SJSA1 (cell line): ENCODE results near the gene DAO. TPM values are rescaled to one million over a fixed set of nuclear protein-coding genes. Genes with fewer than 3 reads are reported as not detected.

ENCODE experiments used
- DNase-seq, 2 experiments: peaks; one replicate each; pipeline ENCODE4 v3.0.0-alpha.2; 2015 to 2020; ENCODE audit warnings: low spot score in 2 of 2, low read depth in 1 of 2
- H3K27ac ChIP-seq: fragments of 250-450 bp; sonication (Bioruptor Pico); 2 replicates; pipeline ENCODE4 v1.5.1; 2020; ENCODE audit warnings: mild to moderate bottlenecking, moderate library complexity
- H3K27me3 ChIP-seq: fragments of 250-450 bp; sonication (Bioruptor Pico); replicated peaks from 2 replicates; pipeline ENCODE4 v1.5.1; 2020; ENCODE audit warnings: mild to moderate bottlenecking, moderate library complexity
- H3K36me3 ChIP-seq: fragments of 250-450 bp; sonication (Bioruptor Pico); 2 replicates; pipeline ENCODE4 v1.5.1; 2020; ENCODE audit warnings: mild to moderate bottlenecking
- H3K4me1 ChIP-seq: fragments of 250-450 bp; sonication (Bioruptor Pico); replicated peaks from 2 replicates; pipeline ENCODE4 v1.6.1; 2021; ENCODE audit warnings: mild to moderate bottlenecking
- H3K4me3 ChIP-seq: fragments of 250-450 bp; sonication (Bioruptor Pico); 2 replicates; pipeline ENCODE4 v1.5.1; 2020; ENCODE audit warnings: mild to moderate bottlenecking
- H3K9me3 ChIP-seq: fragments of 250-450 bp; sonication (Bioruptor Pico); replicated peaks from 2 replicates; pipeline ENCODE4 v1.5.1; 2020; ENCODE audit warnings: mild to moderate bottlenecking
- total RNA-seq: library from RNA; depleted of rRNA; stranded (reverse); fragments of >200 nt; shearing (Covaris generic); gene quantifications from 2 replicates; pipeline ENCODE4 v1.2.3, GENCODE V29; 2014; rRNA removed

The DAO gene
- not detected in 2 replicates for total RNA-seq

DNA sequence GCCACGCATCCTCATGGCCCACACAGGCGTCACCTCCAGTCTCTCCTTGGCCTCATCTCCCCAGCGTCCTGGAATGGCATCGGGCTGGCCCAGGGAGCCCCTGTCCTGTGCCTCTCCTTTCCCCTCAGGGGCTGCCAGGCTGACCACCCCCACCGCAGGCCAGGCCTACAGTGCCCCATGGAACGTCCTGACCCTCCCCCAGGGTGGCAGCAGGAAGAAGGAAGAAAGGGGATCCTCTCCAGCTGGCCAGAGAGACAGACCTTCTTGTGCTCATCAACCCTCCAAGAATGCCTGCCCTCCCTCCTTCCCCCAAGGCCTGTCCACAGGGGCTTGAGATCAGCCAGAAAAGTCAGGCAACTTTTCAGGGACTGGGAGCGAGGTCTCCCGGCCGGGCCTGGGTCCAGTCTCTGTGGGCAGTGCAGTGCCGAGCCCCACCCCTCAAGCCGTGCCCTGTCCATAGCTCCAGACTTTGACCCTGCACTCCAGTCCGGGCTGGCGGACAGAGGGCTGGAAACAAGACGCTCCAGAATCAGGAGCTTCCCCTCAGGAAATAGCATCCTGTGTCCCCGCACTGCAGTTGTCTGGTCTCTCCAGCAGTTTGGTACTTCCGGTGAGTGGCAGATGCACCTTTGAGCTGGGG lies at the start of gene DAO:
Gene DAO (plus strand): TSS at position 478 of the 640 bp plus-strand sequence. CDS start 4,915 bp downstream, outside the sequence.
- H3K27me3 ChIP-seq = no peaks in the 10 kb centered on the region
- no peak within 1 kb of the TSS for H3K4me3 ChIP-seq
- no peaks in the 10 kb centered on the region for H3K9me3 ChIP-seq
- no peaks in the 10 kb centered on the region for H3K4me1 ChIP-seq
- DNase-seq = no peak
- no peaks in the 10 kb centered on the region for H3K36me3 ChIP-seq
- H3K27ac ChIP-seq = no peak within 1 kb of the TSS

GRCh38 chr12:108831309-108831991 lies 48.4 kb upstream of the DAO start:
- DNase-seq = no peak
- H3K27ac ChIP-seq = peak overlapping the region; percentile 100
- H3K4me3 ChIP-seq = no peak overlapping the region
- peaks cover 73% of the 10 kb centered on the region for H3K36me3 ChIP-seq
- no peaks in the 10 kb centered on the region for H3K27me3 ChIP-seq
- H3K4me1 ChIP-seq = peaks cover 95% of the 10 kb centered on the region
- no peaks in the 10 kb centered on the region for H3K9me3 ChIP-seq

DNA sequence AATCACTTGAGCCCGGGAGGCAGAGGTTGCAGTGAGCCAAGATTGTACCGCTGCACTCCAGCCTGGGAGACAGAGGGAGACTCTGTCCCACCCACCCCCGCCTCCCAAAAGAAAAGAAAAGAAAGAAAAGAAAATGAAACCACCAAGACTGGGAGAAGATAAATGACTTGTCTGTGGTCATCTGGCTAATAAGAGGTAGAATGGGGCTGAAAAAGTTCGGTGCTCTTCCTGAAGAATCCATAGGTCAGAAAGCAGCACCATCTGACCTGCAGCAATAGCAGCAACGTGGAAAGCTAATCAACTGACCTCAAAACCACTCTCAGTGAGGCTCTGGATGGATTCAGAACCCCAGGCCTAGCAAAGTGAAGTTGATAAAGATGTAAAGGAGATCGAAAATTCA lies 47.7 kb upstream of the DAO start:
- H3K36me3 ChIP-seq = peaks cover 79% of the 10 kb centered on the region
- DNase-seq = peak in 1 of 2 experiments; percentile 42

DNA sequence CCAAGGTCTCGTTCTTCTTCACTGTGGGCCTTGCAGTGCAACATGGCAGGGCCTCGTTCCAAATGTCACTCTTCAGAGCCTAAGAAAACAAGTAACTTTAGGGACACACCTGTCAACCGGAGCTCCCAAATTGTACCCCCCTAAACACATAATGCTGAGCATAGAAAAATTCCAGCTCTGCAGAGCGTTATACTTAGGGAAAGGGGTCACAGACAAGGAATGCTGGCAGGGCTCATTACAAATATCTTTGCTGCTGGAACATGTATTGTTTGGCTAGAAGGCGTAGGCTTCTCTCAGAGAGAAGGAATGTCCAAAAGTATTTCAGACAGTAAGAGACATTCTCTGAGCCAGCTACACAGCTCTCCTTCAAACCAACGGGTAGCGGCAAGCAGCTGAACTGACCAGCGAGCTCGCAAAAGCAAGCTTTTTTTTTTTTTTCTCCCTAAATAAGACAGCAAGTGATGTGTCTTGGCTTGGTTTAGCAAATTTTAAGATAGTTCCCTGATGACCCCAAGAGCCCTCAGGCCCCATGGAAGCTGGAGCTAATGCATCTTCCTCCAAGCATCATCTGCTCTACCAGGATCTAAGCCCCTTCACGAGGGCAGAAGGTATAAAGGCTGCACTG lies 47.0 kb upstream of the DAO start:
- Histone ChIP-seq H3K27me3 (no peaks in the 10 kb centered on the region), H3K27ac (peak overlapping the region; percentile 100), H3K9me3 (no peaks in the 10 kb centered on the region), H3K36me3 (peaks cover 78% of the 10 kb centered on the region), H3K4me1 (peaks cover 95% of the 10 kb centered on the region), H3K4me3 (no peak overlapping the region)
- DNase-seq = peak; percentile 77 to 88

More for the DNA sequence above, 47.7 kb upstream of the DAO start:
- Histone ChIP-seq H3K27ac (peak overlapping the region; percentile 100), H3K4me3 (no peak overlapping the region), H3K9me3 (no peaks in the 10 kb centered on the region), H3K4me1 (peaks cover 95% of the 10 kb centered on the region), H3K27me3 (no peaks in the 10 kb centered on the region)

- peak; percentile 94 to 98 for DNase-seq
- no peaks in the 10 kb centered on the region for H3K27me3 ChIP-seq
- H3K4me3 ChIP-seq = no peak overlapping the region
- H3K9me3 ChIP-seq = no peaks in the 10 kb centered on the region
- H3K4me1 ChIP-seq = peaks cover 93% of the 10 kb centered on the region
- H3K27ac ChIP-seq = peak overlapping the region; percentile 100
- H3K36me3 ChIP-seq = peaks cover 73% of the 10 kb centered on the region
Measured at GRCh38 chr12:108833355-108833733, 46.5 kb upstream of the DAO start.

DNA sequence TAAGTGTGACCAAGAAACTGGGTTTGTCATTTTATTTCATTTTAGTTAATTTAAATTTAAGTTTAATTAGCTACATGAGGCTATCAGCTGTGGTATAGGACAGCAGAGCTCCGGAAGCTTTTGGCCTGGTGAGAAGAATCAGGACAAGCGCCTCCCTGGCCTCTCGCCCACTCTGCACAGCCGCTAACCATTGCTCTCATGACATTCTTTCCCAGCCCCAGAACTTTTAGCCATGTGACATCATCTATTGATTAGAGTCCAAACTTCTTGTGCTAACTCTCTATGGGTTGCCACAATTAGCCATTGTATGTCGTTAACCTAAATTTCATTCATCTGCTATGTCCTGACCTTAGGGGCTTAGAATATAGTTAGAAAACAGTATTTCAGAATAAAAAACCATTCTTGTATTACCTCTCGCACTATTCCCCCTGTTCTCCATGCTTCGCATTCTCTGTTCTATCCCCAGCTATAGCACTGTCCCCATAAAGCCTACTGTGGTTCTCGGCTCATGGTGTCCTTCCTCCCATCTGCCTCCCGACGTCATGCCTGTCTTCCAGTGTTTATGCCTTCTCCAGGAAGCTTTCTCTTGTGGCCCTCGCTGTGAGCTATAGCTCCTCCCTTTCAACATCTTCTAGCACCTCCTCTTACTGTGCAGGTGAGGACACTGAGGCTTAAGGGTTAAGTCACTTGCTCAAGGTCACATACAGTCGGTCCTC lies 46.0 kb upstream of the DAO start:
- Histone ChIP-seq H3K4me3 (no peak overlapping the region), H3K27ac (peak overlapping the region; percentile 100), H3K36me3 (peaks cover 74% of the 10 kb centered on the region), H3K9me3 (no peaks in the 10 kb centered on the region), H3K27me3 (no peaks in the 10 kb centered on the region), H3K4me1 (peaks cover 94% of the 10 kb centered on the region)
- DNase-seq = no peak

DNA sequence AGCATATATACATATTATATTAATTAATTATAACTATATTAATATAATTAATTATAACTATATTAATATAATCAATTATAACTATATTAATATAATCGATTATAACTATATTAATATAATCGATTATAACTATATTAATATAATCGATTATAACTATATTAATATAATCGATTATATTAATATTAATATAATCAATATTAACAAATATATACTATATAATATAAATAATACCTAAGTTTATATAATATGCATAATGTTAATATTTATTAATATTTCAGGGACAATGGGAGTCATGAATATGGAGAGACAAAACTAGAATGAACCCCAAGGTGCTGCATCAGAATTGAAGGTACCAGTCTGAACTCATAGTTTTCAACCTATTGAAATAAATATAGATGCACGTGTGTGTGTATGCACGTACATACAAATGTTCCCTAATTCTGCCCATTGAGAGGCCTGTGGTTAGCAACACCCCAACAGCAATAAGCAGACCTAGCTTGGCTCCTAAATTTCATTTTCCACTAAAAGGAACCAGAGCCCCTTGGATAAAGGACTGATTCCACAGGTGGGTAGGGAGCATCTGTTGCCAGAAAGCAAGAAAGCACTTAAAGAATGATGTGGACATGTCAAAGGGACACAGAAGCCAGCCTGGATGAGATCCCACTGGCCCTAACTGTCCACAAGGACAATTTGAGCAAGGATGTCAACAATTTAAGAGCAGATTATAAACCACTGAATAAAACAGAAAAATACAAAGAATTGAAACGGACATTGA lies 43.8 kb upstream of the DAO start:
- no peaks in the 10 kb centered on the region for H3K9me3 ChIP-seq
- no peak overlapping the region for H3K4me3 ChIP-seq
- H3K4me1 ChIP-seq = peaks cover 94% of the 10 kb centered on the region
- no peak for DNase-seq
- H3K36me3 ChIP-seq = peaks cover 65% of the 10 kb centered on the region
- H3K27ac ChIP-seq = peak overlapping the region; percentile 17; the same call in 1 of the 2 replicates
- no peaks in the 10 kb centered on the region for H3K27me3 ChIP-seq

DNA sequence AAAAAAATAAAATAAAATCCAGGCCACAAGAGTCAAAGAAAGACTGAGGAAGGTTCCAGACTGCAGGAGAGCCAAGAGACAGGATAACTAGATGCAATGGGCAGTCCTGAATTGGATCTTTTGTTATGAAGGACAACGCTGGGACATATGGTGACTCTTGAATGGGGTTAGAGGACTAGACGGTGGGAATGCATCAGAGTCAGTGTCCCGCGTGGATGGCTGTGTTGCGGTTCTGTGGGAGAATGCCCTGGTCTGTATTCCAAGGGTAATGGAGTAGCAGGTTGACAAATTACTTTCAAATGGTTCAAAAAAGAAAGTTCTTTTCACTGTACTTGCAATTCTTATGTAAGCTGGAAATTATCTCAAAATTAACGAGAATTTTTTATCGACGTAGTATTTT lies 42.7 kb upstream of the DAO start:
- DNase-seq = no peak
- Histone ChIP-seq H3K4me1 (peaks cover 94% of the 10 kb centered on the region), H3K36me3 (peaks cover 64% of the 10 kb centered on the region)

DNA sequence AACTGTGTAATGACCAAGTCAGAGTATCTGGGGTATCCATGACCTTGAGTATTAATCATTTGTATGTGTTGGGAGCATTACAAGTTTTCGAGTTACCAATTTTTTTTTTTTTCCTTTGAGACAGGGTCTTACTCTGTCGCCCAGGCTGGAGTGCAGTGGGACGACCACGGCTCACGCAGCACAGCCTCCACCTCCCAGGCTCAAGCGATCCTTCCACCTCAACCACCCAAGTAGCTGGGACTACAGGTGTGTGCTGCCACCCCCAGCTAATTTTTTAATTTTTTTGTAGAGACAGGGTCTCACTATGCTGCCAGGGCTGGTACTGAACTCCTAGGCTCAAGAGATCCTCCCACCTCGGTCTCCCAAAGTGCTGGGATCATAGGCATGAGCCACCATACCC lies 42.2 kb upstream of the DAO start:
- H3K4me3 ChIP-seq = no peak overlapping the region
- DNase-seq = no peak
- H3K27ac ChIP-seq = peak overlapping the region; percentile 99
- H3K27me3 ChIP-seq = no peaks in the 10 kb centered on the region
- no peaks in the 10 kb centered on the region for H3K9me3 ChIP-seq
- H3K36me3 ChIP-seq = peaks cover 65% of the 10 kb centered on the region
- peaks cover 94% of the 10 kb centered on the region for H3K4me1 ChIP-seq

More for the DNA sequence above, 42.7 kb upstream of the DAO start:
- Histone ChIP-seq H3K27me3 (no peaks in the 10 kb centered on the region), H3K4me3 (no peak overlapping the region), H3K27ac (peak overlapping the region; percentile 99), H3K9me3 (no peaks in the 10 kb centered on the region)

DNA sequence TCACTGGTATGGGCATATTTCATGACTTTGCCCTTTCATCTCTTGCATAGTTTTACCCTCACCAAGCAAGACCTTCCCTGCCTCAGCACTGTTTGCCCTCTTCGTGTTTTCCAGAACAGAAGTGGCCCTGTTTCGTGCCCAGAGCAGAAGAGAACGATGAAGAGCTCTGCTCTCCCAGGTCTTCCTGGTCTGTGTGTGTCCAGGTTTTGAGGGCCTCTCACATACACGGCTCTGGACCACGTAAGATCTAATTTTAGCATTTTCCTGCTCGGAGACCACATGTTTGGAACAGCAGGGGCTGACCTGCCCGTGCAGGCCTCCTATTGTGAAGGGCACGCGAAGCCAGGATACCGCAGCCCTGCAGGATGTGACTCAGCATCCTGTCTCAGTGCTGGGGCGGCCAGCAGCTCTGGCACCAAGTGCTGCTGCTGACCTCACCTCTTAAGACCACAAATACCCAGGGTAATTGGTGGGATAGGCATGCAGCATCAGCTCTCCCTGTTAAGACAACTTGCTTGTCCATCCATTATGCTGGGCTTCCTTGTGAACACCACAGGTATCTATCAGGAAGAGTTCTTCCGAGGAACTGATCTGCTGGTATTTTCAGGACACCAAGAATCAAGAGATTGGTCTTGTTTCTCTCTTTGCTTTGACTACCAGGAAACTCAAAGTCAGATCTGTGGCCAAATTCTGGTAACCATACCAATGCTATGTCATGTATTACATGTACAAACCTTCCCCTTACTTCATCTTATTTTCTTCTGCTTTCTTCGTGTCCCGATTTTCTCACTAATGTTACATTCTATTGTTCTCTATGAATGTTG lies 41.5 kb upstream of the DAO start:
- Histone ChIP-seq H3K9me3 (no peaks in the 10 kb centered on the region), H3K4me1 (peaks cover 94% of the 10 kb centered on the region), H3K4me3 (no peak overlapping the region), H3K36me3 (peaks cover 72% of the 10 kb centered on the region), H3K27ac (peak overlapping the region; percentile 99), H3K27me3 (no peaks in the 10 kb centered on the region)
- peak; percentile 97 to 99 for DNase-seq

DNA sequence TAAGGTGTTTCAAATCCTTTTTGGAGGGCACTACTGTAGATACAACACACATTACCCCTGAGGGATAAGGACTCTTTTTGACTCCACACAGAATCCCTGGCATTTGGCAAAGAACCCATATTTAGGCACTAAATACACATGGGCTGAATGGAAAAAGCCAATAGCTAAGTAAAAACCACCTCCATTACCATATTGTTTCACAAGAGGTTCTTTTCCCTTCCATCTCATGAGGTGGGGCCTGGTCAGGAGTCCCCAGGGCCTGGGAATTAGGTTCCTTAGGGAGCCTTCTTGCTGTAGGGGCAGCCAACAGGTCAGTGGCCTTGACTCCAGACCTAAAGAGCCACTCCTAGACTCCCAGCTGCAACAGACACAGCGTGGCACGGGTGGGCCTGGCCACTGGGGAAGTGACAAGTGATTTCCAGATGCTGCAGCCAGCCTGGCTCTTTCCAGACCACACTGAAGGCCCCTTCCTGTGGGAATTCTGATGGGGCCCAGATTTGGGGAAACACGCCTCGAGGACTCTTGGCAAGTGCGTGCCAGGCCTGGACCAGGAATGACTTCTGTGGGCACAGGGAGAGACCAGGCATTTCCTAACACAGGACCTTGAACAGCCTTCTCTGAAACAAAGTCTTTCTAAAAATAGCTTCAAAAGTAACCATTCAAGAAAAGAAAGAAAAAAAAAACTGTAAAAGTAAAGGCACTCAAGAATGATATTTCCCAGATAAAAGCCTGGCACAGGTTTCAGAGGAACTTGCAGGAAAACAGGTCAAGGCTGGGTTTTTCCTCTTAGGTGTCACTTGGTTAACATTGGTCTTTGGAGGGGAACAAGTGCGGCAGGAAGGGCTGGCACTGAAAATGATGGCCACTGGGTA lies 40.6 kb upstream of the DAO start:
- DNase-seq = peak; percentile 96 to 97
- peak overlapping the region; percentile 99 for H3K27ac ChIP-seq
- H3K27me3 ChIP-seq = no peaks in the 10 kb centered on the region
- H3K4me1 ChIP-seq = peaks cover 90% of the 10 kb centered on the region
- peaks cover 73% of the 10 kb centered on the region for H3K36me3 ChIP-seq
- H3K4me3 ChIP-seq = no peak overlapping the region
- H3K9me3 ChIP-seq = no peaks in the 10 kb centered on the region

- Histone ChIP-seq H3K4me3 (no peak overlapping the region), H3K36me3 (peaks cover 71% of the 10 kb centered on the region), H3K27me3 (no peaks in the 10 kb centered on the region), H3K27ac (peak overlapping the region; percentile 99), H3K4me1 (peaks cover 88% of the 10 kb centered on the region), H3K9me3 (no peaks in the 10 kb centered on the region)
- peak in 1 of 2 experiments; percentile 66 for DNase-seq
Measured at GRCh38 chr12:108839890-108840230, 40.0 kb upstream of the DAO start.
